HG03342 (cell line): ENCODE results near the gene ACTL8.

ENCODE experiments used
- ATAC-seq: cut with Tn5 transposase; IDR thresholded peaks from one replicate; pipeline ENCODE4 v1.9.1; 2021; ENCODE audit warnings: mild to moderate bottlenecking, moderate library complexity; ENCODE audit not compliant: unreplicated experiment

The ACTL8 gene

GRCh38 chr1:17765444-17766411, 10.6 kb downstream of the ACTL8 start:
- ATAC-seq = no peak

GRCh38 chr1:17768651-17769241, 13.6 kb downstream of the ACTL8 start:
- ATAC-seq = no peak

- no peak for ATAC-seq
Measured at GRCh38 chr1:17770983-17771382, 15.8 kb downstream of the ACTL8 start.

GRCh38 chr1:17772615-17773212, 17.6 kb downstream of the ACTL8 start:
- no peak for ATAC-seq

- no peak for ATAC-seq
Measured at GRCh38 chr1:17773591-17774326, 18.6 kb downstream of the ACTL8 start.

GRCh38 chr1:17774452-17774851, 19.3 kb downstream of the ACTL8 start:
- no peak for ATAC-seq

GRCh38 chr1:17775796-17776195, 20.7 kb downstream of the ACTL8 start:
- no peak for ATAC-seq

- no peak for ATAC-seq
Measured at GRCh38 chr1:17776426-17776825, 21.3 kb downstream of the ACTL8 start.

- no peak for ATAC-seq
Measured at GRCh38 chr1:17777330-17777729, 22.2 kb downstream of the ACTL8 start.

GRCh38 chr1:17777818-17778217, 22.7 kb downstream of the ACTL8 start:
- ATAC-seq = no peak

- no peak for ATAC-seq
Measured at GRCh38 chr1:17780916-17781315, 25.8 kb downstream of the ACTL8 start.

- no peak for ATAC-seq
Measured at GRCh38 chr1:17789926-17790325, 34.8 kb downstream of the ACTL8 start.

- no peak for ATAC-seq
Measured at GRCh38 chr1:17790383-17791054, 35.4 kb downstream of the ACTL8 start.

GRCh38 chr1:17791055-17791390, 35.9 kb downstream of the ACTL8 start:
- no peak for ATAC-seq

GRCh38 chr1:17791480-17791879, 36.3 kb downstream of the ACTL8 start:
- no peak for ATAC-seq

GRCh38 chr1:17792421-17792820, 37.3 kb downstream of the ACTL8 start:
- ATAC-seq = no peak

GRCh38 chr1:17795081-17795809, 40.1 kb downstream of the ACTL8 start:
- no peak for ATAC-seq

- no peak for ATAC-seq
Measured at GRCh38 chr1:17795836-17796645, 40.9 kb downstream of the ACTL8 start.

- ATAC-seq = no peak
Measured at GRCh38 chr1:17797478-17797877, 42.3 kb downstream of the ACTL8 start.
